Esophagus (tissue), 2 donors: ENCODE measurements around the gene ZNF536. TPM values are rescaled to one million over a fixed set of nuclear protein-coding genes. Genes with fewer than 3 reads are reported as not detected.

Experiments
- H3K27ac ChIP-seq, 2 donors: one replicate each; pipeline ENCODE4 v1.5.1; 2013; ENCODE audit warnings: low read depth in 2 of 2, mild to moderate bottlenecking in 2 of 2, inconsistent platforms in 1 of 2, low read length in 1 of 2, moderate library complexity in 1 of 2
- H3K27me3 ChIP-seq, 2 donors: one replicate each; pipeline ENCODE4 v1.6.1; 2013; ENCODE audit warnings: low read length in 2 of 2, control low read depth in 1 of 2, mild to moderate bottlenecking in 1 of 2; ENCODE audit not compliant: insufficient read depth in 2 of 2, control insufficient read depth in 1 of 2
- H3K36me3 ChIP-seq, 2 donors: one replicate each; pipeline ENCODE4 v1.6.1; 2013; ENCODE audit warnings: low read length in 1 of 2; ENCODE audit not compliant: control insufficient read depth in 2 of 2, insufficient read depth in 2 of 2
- H3K4me1 ChIP-seq, 2 donors: one replicate each; pipeline ENCODE4 v1.6.1; 2013; ENCODE audit warnings: low read length in 1 of 2; ENCODE audit not compliant: control insufficient read depth in 2 of 2, insufficient read depth in 2 of 2
- H3K4me3 ChIP-seq, 2 donors: one replicate each; pipeline ENCODE4 v1.5.1; 2013; ENCODE audit warnings: low read length in 2 of 2, mild to moderate bottlenecking in 2 of 2, low read depth in 1 of 2, moderate library complexity in 1 of 2
- H3K9me3 ChIP-seq, 2 donors: one replicate each; pipeline ENCODE4 v1.6.1; 2013; ENCODE audit warnings: mild to moderate bottlenecking in 2 of 2, low read depth in 1 of 2, low read length in 1 of 2, moderate library complexity in 1 of 2; ENCODE audit not compliant: control insufficient read depth in 2 of 2, insufficient read depth in 1 of 2
- WGBS, 2 donors: extraction: QIAGEN DNeasy Blood & Tissue Kit; methylation state at CpG; one replicate each; pipeline ENCODE4 v1.1.7; 2013; 5-methylcytosine and 5-hydroxymethylcytosine counted together
- polyA plus RNA-seq, 2 donors: library from polyadenylated mRNA; stranded (reverse); fragments of 200-250 nt; gene quantifications; one replicate each; pipeline ENCODE4 v1.2.3, GENCODE V29; 2013
- donor health status: healthy with polysubstance abuse.
- donor health status: Bipolar disorder and iron deficiency.

ZNF536 gene
- polyA plus RNA-seq, 2 donors: 0.53 to 0.57 TPM

- 93 to 94% methylated on average over 4 of the region's 4 CpGs for WGBS, 2 donors
- H3K4me1 ChIP-seq: no peaks in the 10 kb centered on the region
Observed at GRCh38 chr19:30434797-30435594, 62.8 kb downstream of the ZNF536 start.

GRCh38 chr19:30437869-30438268 is 65.7 kb downstream of the ZNF536 start:
- Histone ChIP-seq H3K27me3 (no peaks in the 10 kb centered on the region), H3K9me3 (peaks cover 0 to 11% of the 10 kb centered on the region in 2 donors), H3K27ac (no peak overlapping the region), H3K36me3 (no peaks in the 10 kb centered on the region), H3K4me3 (no peak overlapping the region), H3K4me1 (no peaks in the 10 kb centered on the region)
- WGBS, 2 donors: 34 to 47% methylated on average over 2 of the region's 2 CpGs

More at GRCh38 chr19:30434797-30435594, 62.8 kb downstream of the ZNF536 start:
- Histone ChIP-seq H3K4me3 (no peak overlapping the region), H3K9me3 (peaks cover 0 to 10% of the 10 kb centered on the region in 2 donors), H3K27me3 (no peaks in the 10 kb centered on the region), H3K27ac (no peak overlapping the region), H3K36me3 (no peaks in the 10 kb centered on the region)

DNA sequence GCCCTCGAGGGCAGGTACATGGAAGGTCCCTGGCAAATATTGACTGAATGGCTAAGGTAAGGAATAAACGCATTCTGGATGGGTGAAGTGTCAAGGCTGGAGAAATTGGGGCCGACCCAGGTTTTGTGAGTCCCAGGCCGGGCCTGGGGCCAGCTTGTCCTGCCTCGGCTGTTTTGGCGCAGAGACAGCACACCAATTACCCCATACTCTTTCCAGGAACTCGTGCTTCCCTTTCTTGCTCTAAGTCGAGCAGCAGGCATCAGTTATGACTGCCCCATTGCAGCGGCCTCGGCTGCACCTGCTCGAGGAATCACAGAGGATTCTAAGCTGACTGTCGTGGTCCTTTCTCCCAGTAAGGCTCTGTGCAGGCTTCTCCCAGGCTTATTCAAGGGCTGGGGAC is 67.1 kb downstream of the ZNF536 start:
- H3K4me1 ChIP-seq: no peaks in the 10 kb centered on the region
- no peaks in the 10 kb centered on the region for H3K27me3 ChIP-seq
- 54 to 64% methylated on average over 12 of the region's 12 CpGs for WGBS, 2 donors
- no peak overlapping the region for H3K27ac ChIP-seq
- no peaks in the 10 kb centered on the region for H3K36me3 ChIP-seq
- no peak overlapping the region for H3K4me3 ChIP-seq
- peaks cover 0 to 14% of the 10 kb centered on the region in 2 donors for H3K9me3 ChIP-seq

GRCh38 chr19:30441011-30441410 is 68.8 kb downstream of the ZNF536 start:
- H3K36me3 ChIP-seq: no peaks in the 10 kb centered on the region
- 75 to 81% methylated on average over 4 of the region's 4 CpGs for WGBS, 2 donors

DNA sequence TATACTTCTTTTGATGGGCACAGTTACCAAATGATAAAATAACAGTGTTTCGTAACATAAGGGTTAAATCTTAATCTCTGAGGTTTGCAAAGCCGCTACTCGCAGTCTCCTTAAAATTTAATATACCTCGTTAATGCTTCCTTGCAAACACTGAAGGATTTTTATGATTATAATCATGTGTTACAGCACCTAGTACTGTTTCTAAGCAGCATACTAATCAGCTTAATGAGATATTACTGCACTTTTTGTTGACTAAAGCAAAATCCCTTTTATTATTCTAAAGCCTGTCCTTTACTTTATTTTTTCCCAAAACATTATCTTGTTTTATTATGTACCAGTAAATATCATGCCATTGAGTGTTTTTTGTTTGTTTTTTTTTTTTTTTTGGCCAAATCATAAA is 70.5 kb downstream of the ZNF536 start:
- no peak overlapping the region for H3K27ac ChIP-seq

More at GRCh38 chr19:30441011-30441410, 68.8 kb downstream of the ZNF536 start:
- H3K27me3 ChIP-seq: no peaks in the 10 kb centered on the region
- no peak overlapping the region for H3K27ac ChIP-seq
- no peaks in the 10 kb centered on the region for H3K4me1 ChIP-seq
- H3K9me3 ChIP-seq: peaks cover 0 to 12% of the 10 kb centered on the region in 2 donors
- H3K4me3 ChIP-seq: no peak overlapping the region

GRCh38 chr19:30443531-30444252 is 71.5 kb downstream of the ZNF536 start:
- Histone ChIP-seq H3K4me3 (no peak overlapping the region), H3K9me3 (peaks cover 0 to 12% of the 10 kb centered on the region in 2 donors), H3K4me1 (no peaks in the 10 kb centered on the region), H3K27me3 (no peaks in the 10 kb centered on the region), H3K27ac (no peak overlapping the region), H3K36me3 (no peaks in the 10 kb centered on the region)
- 94% methylated on average over 44 to 50 of the region's 50 CpGs for WGBS, 2 donors

More for the DNA sequence above, 70.5 kb downstream of the ZNF536 start:
- Histone ChIP-seq H3K4me1 (no peaks in the 10 kb centered on the region), H3K4me3 (no peak overlapping the region), H3K27me3 (no peaks in the 10 kb centered on the region), H3K36me3 (no peaks in the 10 kb centered on the region), H3K9me3 (peaks cover 0 to 12% of the 10 kb centered on the region in 2 donors)
- WGBS, 2 donors: 71 to 84% methylated on average over 4 of the region's 4 CpGs

DNA sequence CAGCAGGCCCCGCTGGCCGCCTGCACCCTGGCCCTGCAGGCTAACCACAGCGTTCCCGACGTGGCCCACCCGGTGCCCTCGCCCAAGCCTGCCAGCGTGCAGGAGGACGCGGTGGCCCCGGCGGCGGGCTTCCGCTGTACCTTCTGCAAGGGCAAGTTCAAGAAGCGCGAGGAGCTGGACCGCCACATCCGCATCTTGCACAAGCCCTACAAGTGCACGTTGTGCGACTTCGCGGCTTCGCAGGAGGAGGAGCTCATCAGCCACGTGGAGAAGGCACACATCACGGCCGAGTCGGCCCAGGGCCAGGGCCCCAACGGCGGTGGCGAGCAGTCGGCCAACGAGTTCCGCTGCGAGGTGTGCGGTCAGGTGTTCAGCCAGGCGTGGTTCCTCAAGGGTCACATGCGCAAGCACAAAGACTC is 72.1 kb downstream of the ZNF536 start:
- H3K4me1 ChIP-seq: no peaks in the 10 kb centered on the region
- peaks cover 0 to 1% of the 10 kb centered on the region in 2 donors for H3K27me3 ChIP-seq
- no peak overlapping the region for H3K27ac ChIP-seq
- H3K4me3 ChIP-seq: no peak overlapping the region
- no peaks in the 10 kb centered on the region for H3K36me3 ChIP-seq
- peaks cover 0 to 12% of the 10 kb centered on the region in 2 donors for H3K9me3 ChIP-seq
- 95 to 96% methylated on average over 36 to 37 of the region's 37 CpGs for WGBS, 2 donors

GRCh38 chr19:30444686-30445232 is 72.6 kb downstream of the ZNF536 start:
- Histone ChIP-seq H3K27me3 (peaks cover 0 to 3% of the 10 kb centered on the region in 2 donors), H3K4me1 (no peaks in the 10 kb centered on the region), H3K4me3 (no peak overlapping the region), H3K27ac (no peak overlapping the region), H3K9me3 (peaks cover 0 to 12% of the 10 kb centered on the region in 2 donors), H3K36me3 (no peaks in the 10 kb centered on the region)
- 96% methylated on average over 29 of the region's 29 CpGs for WGBS, 2 donors

DNA sequence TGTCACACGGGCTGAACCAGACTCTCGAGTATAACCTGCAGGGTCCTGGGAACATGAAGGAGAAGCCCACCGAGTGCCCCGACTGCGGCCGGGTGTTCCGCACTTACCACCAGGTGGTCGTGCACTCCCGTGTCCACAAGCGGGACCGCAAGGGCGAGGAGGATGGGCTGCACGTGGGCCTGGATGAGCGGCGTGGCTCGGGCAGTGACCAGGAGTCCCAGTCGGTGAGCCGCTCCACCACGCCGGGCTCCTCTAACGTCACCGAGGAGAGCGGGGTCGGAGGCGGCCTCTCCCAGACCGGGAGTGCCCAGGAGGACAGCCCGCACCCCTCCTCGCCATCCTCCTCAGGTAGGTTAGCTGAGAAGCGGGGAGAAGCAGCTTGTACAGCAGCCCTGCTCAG is 73.2 kb downstream of the ZNF536 start:
- 96% methylated on average over 29 of the region's 29 CpGs for WGBS, 2 donors

More for the DNA sequence above, 73.2 kb downstream of the ZNF536 start:
- peaks cover 0 to 3% of the 10 kb centered on the region in 2 donors for H3K27me3 ChIP-seq
- H3K27ac ChIP-seq: no peak overlapping the region
- H3K4me3 ChIP-seq: no peak overlapping the region
- H3K4me1 ChIP-seq: no peaks in the 10 kb centered on the region
- peaks cover 0 to 12% of the 10 kb centered on the region in 2 donors for H3K9me3 ChIP-seq
- no peaks in the 10 kb centered on the region for H3K36me3 ChIP-seq
